CD14-positive monocyte (primary cell): ENCODE data around the gene PHF21B. TPM values are rescaled to one million over a fixed set of nuclear protein-coding genes. Genes with fewer than 3 reads are reported as not detected.

ENCODE experiments used
- DNase-seq, 3 donors: peaks; one replicate each; pipeline ENCODE4 v3.0.0-alpha.2; 2011 to 2022
- H2AFZ ChIP-seq: 2 replicates; pipeline ENCODE4 v1.6.0; 2012; ENCODE audit warnings: mild to moderate bottlenecking, low read depth, low read length, inconsistent platforms; ENCODE audit not compliant: insufficient read depth, poor library complexity, severe bottlenecking
- H3K27ac ChIP-seq, 2 donors: 1 replicate in 1 of 2; 2 replicates in 1 of 2; pipeline ENCODE4 v1.5.1; 2012 to 2013; ENCODE audit warnings: low read length in 2 of 2, control low read depth in 1 of 2, inconsistent platforms in 1 of 2, low read depth in 1 of 2, mild to moderate bottlenecking in 1 of 2
- H3K27me3 ChIP-seq, 2 donors: one replicate each; pipeline versions ENCODE4 v1.6.0 to v1.6.1; 2011 to 2013; ENCODE audit warnings: low read length in 2 of 2; ENCODE audit not compliant: control insufficient read depth in 2 of 2, insufficient read depth in 2 of 2
- H3K36me3 ChIP-seq, 2 donors: replicated peaks in 1 of 2; 1 replicate in 1 of 2; 2 replicates in 1 of 2; pipeline versions ENCODE4 v1.5.1 to v1.6.1; 2012 to 2013; ENCODE audit warnings: low read length in 2 of 2, control low read depth in 1 of 2, inconsistent platforms in 1 of 2, mild to moderate bottlenecking in 1 of 2; ENCODE audit not compliant: insufficient read depth in 2 of 2, control insufficient read depth in 1 of 2
- H3K4me1 ChIP-seq, 2 donors: 1 replicate in 1 of 2; 2 replicates in 1 of 2; pipeline versions ENCODE4 v1.5.1 to v1.6.1; 2012 to 2013; ENCODE audit warnings: low read length in 2 of 2, control low read depth in 1 of 2, inconsistent platforms in 1 of 2, mild to moderate bottlenecking in 1 of 2, moderate library complexity in 1 of 2; ENCODE audit not compliant: insufficient read depth in 2 of 2, control insufficient read depth in 1 of 2
- H3K4me2 ChIP-seq: replicated peaks from 2 replicates; pipeline ENCODE3; 2012; ENCODE audit warnings: low read length, moderate library complexity, mild to moderate bottlenecking; ENCODE audit not compliant: poor library complexity, severe bottlenecking; ENCODE audit errors: extremely low read depth
- H3K4me3 ChIP-seq, 3 experiments: fragments of 200-600 bp in 1 of 3; sonication (generic) in 1 of 3; replicated peaks in 1 of 3; 1 replicate in 2 of 3; 2 replicates in 1 of 3; pipeline ENCODE4 v1.5.1; 2011 to 2013; ENCODE audit warnings: low read length in 3 of 3, mild to moderate bottlenecking in 3 of 3, control low read depth in 2 of 3, low read depth in 2 of 3, inconsistent platforms in 1 of 3, moderate library complexity in 1 of 3
- H3K79me2 ChIP-seq: 2 replicates; pipeline ENCODE4 v1.6.0; 2012; ENCODE audit warnings: mild to moderate bottlenecking, control low read depth, inconsistent platforms, low read length, moderate library complexity; ENCODE audit not compliant: insufficient read depth
- H3K9ac ChIP-seq: 2 replicates; pipeline ENCODE4 v1.6.0; 2017; ENCODE audit warnings: low read length, mild to moderate bottlenecking; ENCODE audit not compliant: insufficient read depth, poor library complexity, severe bottlenecking
- H3K9me3 ChIP-seq, 2 donors: replicated peaks in 1 of 2; 1 replicate in 1 of 2; 2 replicates in 1 of 2; pipeline versions ENCODE4 v1.5.1 to v1.6.1; 2012 to 2013; ENCODE audit warnings: low read length in 2 of 2, control low read depth in 1 of 2; ENCODE audit not compliant: control insufficient read depth in 1 of 2, insufficient read depth in 1 of 2
- H4K20me1 ChIP-seq: 2 replicates; pipeline ENCODE4 v1.6.0; 2012; ENCODE audit warnings: mild to moderate bottlenecking, low read length, control low read depth, moderate library complexity; ENCODE audit not compliant: insufficient read depth
- H3K27ac Mint-ChIP-seq, 7 donors: one replicate each; pipeline ENCODE4 v1.8.0; 2020; ENCODE audit warnings: mild to moderate bottlenecking in 7 of 7, mixed read lengths in 7 of 7, moderate library complexity in 6 of 7, inconsistent platforms in 2 of 7
- H3K27me3 Mint-ChIP-seq, 3 donors: one replicate each; pipeline ENCODE4 v1.8.0; 2021 to 2022; ENCODE audit warnings: low read depth in 3 of 3, mild to moderate bottlenecking in 3 of 3, mixed read lengths in 3 of 3, moderate library complexity in 3 of 3, inconsistent platforms in 1 of 3
- H3K36me3 Mint-ChIP-seq, 2 donors: one replicate each; pipeline ENCODE4 v1.8.0; 2020; ENCODE audit warnings: mixed read lengths in 2 of 2, inconsistent platforms in 1 of 2, mild to moderate bottlenecking in 1 of 2
- H3K4me1 Mint-ChIP-seq: one replicate; pipeline ENCODE4 v1.8.0; 2020; ENCODE audit warnings: mild to moderate bottlenecking, mixed read lengths
- H3K4me3 Mint-ChIP-seq, 2 donors: one replicate each; pipeline ENCODE4 v1.8.0; 2020; ENCODE audit warnings: mild to moderate bottlenecking in 2 of 2, mixed read lengths in 2 of 2, moderate library complexity in 1 of 2
- H3K9me3 Mint-ChIP-seq, 7 donors: one replicate each; pipeline ENCODE4 v1.8.0; 2020 to 2022; ENCODE audit warnings: mixed read lengths in 7 of 7, mild to moderate bottlenecking in 6 of 7, moderate library complexity in 6 of 7, inconsistent platforms in 2 of 7
- WGBS: methylation state at CpG from one replicate; pipeline ENCODE4 v1.1.5; 2013; ENCODE audit warnings: missing lambda C conversion rate; ENCODE audit not compliant: insufficient coverage; 5-methylcytosine and 5-hydroxymethylcytosine counted together
- intact Hi-C, 2 donors: fragments of 100-400 bp; cut with micrococcal nuclease; formaldehyde crosslinking; loops; one replicate each; pipeline versions ENCODE4 v1.15.0 to v1.15.1; 2023
- polyA plus RNA-seq, 3 donors: library from polyadenylated mRNA; depleted of rRNA in 1 of 3; unstranded in 2 of 3; stranded (reverse) in 1 of 3; fragments of 300-500 nt in 2 of 3; fragments of >200 nt in 1 of 3; fragmentation: Illumina TruSeq in 2 of 3; gene quantifications; 1 replicate in 2 of 3; 2 replicates in 1 of 3; pipeline ENCODE4 v1.2.3, GENCODE V29; 2012 to 2021
- TF ChIP-seq, protein P1 (sequence below): fragments of 200-600 bp; IDR thresholded peaks from one replicate; pipeline ENCODE4 v1.8.0; 2022; ENCODE audit warnings: antibody characterized with exemption, mild to moderate bottlenecking

Gene PHF21B
- polyA plus RNA-seq, 3 donors = not detected

GRCh38 chr22:44847380-44847779 lies 162.4 kb downstream of the PHF21B start:
- Histone ChIP-seq H3K27ac (no peak overlapping the region), H3K27me3 (no peaks in the 10 kb centered on the region), H3K4me2 (no peak overlapping the region), H4K20me1 (no peaks in the 10 kb centered on the region), H3K9ac (no peak overlapping the region), H3K36me3 (no peaks in the 10 kb centered on the region), H3K79me2 (no peaks in the 10 kb centered on the region), H3K9me3 (peaks cover 0 to 13% of the 10 kb centered on the region in 2 donors), H3K4me1 (no peaks in the 10 kb centered on the region), H3K4me3 (no peak overlapping the region), H2AFZ (no peak overlapping the region)
- Mint-ChIP-seq H3K4me1 (no peaks in the 10 kb centered on the region), H3K27me3 (peaks cover 0 to 5% (median 1%) of the 10 kb centered on the region in 3 donors), H3K27ac (no peak overlapping the region), H3K9me3 (peaks cover 3 to 19% (median 15%) of the 10 kb centered on the region in 7 donors), H3K4me3 (no peak overlapping the region), H3K36me3 (no peaks in the 10 kb centered on the region)
- DNase-seq = no peak
- WGBS = 90% methylated on average over 4 of the region's 4 CpGs
- TF ChIP-seq, protein P1, sequence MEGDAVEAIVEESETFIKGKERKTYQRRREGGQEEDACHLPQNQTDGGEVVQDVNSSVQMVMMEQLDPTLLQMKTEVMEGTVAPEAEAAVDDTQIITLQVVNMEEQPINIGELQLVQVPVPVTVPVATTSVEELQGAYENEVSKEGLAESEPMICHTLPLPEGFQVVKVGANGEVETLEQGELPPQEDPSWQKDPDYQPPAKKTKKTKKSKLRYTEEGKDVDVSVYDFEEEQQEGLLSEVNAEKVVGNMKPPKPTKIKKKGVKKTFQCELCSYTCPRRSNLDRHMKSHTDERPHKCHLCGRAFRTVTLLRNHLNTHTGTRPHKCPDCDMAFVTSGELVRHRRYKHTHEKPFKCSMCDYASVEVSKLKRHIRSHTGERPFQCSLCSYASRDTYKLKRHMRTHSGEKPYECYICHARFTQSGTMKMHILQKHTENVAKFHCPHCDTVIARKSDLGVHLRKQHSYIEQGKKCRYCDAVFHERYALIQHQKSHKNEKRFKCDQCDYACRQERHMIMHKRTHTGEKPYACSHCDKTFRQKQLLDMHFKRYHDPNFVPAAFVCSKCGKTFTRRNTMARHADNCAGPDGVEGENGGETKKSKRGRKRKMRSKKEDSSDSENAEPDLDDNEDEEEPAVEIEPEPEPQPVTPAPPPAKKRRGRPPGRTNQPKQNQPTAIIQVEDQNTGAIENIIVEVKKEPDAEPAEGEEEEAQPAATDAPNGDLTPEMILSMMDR = no peak
- intact Hi-C loops = no loop called here

DNA sequence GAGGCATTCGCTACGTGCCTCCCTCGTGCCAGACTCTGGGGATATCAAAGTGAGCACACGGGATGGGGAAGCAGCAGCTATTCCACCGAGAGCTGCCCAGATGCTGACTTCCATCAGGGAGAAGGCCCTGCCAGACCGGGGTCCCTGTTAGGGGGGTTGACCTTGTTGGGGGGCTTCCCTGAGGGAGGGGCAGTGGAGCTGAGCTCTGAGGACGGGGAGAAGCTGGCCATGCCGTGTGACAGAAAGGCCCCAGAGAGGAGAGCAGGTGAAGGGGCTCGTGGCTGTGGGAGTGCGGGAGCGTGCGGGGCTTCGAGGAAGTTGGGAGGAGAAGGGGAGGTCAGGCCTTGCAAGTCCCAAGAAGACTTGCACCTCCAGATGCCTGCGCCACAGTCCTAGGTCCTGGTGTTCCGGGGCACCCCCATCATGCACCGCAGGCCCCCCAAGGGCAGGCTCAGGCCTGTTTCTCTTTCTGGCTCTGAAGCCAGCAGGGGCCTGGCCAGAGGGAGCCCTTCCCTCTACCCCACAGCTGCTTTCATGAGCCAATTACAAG lies 163.0 kb downstream of the PHF21B start:
- no peaks in the 10 kb centered on the region for H3K36me3 ChIP-seq
- no peak overlapping the region for H3K4me3 Mint-ChIP-seq
- no peak overlapping the region for H3K27ac ChIP-seq
- no peak overlapping the region for H3K4me2 ChIP-seq
- no peak overlapping the region for H3K27ac Mint-ChIP-seq
- H3K4me3 ChIP-seq = no peak overlapping the region
- peaks cover 3 to 19% (median 15%) of the 10 kb centered on the region in 7 donors for H3K9me3 Mint-ChIP-seq
- intact Hi-C loops = no loop called here
- peaks cover 0 to 13% of the 10 kb centered on the region in 2 donors for H3K9me3 ChIP-seq
- H3K27me3 ChIP-seq = no peaks in the 10 kb centered on the region
- 91% methylated on average over 16 of the region's 16 CpGs for WGBS
- no peak overlapping the region for H2AFZ ChIP-seq
- H3K4me1 Mint-ChIP-seq = no peaks in the 10 kb centered on the region
- no peak overlapping the region for H3K9ac ChIP-seq
- TF ChIP-seq, protein P1 = no peak
- DNase-seq = no peak
- no peaks in the 10 kb centered on the region for H3K36me3 Mint-ChIP-seq
- peaks cover 0 to 4% (median 0%) of the 10 kb centered on the region in 3 donors for H3K27me3 Mint-ChIP-seq
- no peaks in the 10 kb centered on the region for H4K20me1 ChIP-seq
- no peaks in the 10 kb centered on the region for H3K4me1 ChIP-seq
- H3K79me2 ChIP-seq = no peaks in the 10 kb centered on the region
